Right ventricle myocardium superior (tissue), 1 donor: ENCODE results near the gene ORC3. TPM values are rescaled to one million over a fixed set of nuclear protein-coding genes. Genes with fewer than 3 reads are reported as not detected.
"Not testable (repeated sequence)": the region's sequence is repeated elsewhere in the genome, so short reads cannot be mapped to it uniquely, and the experiment has no call there.

ENCODE experiments used
- ATAC-seq: fragments of 200-7000 bp; cut with Tn5 transposase; one replicate; pipeline ENCODE4 v1.9.1; 2020; ENCODE audit warnings: mild to moderate bottlenecking; ENCODE audit not compliant: poor library complexity
- DNase-seq: peaks from one replicate; pipeline ENCODE4 v3.0.0-alpha.2; 2020
- intact Hi-C: fragments of 100-400 bp; cut with DNase I; formaldehyde crosslinking; loops from one replicate; pipeline ENCODE4 v1.11.2; 2022
- total RNA-seq: library from RNA; stranded (reverse); fragmentation: NEBNext Ultra II Directional; extraction: Animal tissue kit (Norgen Biotek cat#: 25700); gene quantifications from one replicate; pipeline ENCODE4 v1.2.1, GENCODE V29; 2021
- donor health status: DM: no; HTN: yes; CAD: no; lungs with severe emphysema.

The ORC3 gene
- total RNA-seq, 1 donor from 2014 or later, result 17.9 TPM

- no peak for DNase-seq
- intact Hi-C loops, result no loop called here
- ATAC-seq, result no peak
Observed at GRCh38 chr6:87706187-87706966, 116.4 kb downstream of the ORC3 start.

DNA sequence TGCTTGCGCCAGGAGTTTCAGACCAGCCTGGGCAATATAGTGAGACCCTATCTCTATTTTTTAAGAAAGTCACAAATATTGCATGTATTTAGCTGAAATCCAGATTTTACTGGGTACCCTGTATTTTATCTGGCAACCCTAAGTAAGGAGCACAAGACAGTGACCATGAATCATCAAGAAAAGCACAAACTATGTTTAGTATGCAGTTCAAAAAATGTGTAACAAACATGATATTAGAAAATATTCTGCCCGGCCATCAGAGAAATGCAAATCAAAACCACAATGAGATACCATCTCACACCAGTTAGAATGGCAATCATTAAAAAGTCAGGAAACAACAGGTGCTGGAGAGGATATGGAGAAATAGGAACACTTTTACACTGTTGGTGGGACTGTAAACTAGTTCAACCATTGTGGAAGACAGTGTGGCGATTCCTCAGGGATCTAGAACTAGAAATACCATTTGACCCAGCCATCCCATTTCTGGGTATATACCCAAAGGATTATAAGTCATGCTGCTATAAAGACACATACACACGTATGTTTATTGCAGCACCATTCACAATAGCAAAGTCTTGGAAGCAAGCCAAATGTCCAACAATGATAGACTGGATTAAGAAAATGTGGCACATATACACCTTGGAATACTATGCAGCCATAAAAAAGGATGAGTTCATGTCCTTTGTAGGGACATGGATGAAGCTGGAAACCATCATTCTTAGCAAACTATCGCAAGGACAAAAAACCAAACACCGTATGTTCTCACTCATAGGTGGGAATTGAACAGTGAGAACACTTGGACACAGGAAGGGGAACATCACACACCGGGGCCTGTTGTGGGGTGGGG lies 118.9 kb downstream of the ORC3 start:
- intact Hi-C loops, result not testable (repeated sequence)

GRCh38 chr6:87710090-87710489 lies 120.2 kb downstream of the ORC3 start:
- ATAC-seq (no peak), DNase-seq (no peak)
- intact Hi-C loops, result no loop called here

More for the DNA sequence above, 118.9 kb downstream of the ORC3 start:
- not testable (repeated sequence) for ATAC-seq, DNase-seq

DNA sequence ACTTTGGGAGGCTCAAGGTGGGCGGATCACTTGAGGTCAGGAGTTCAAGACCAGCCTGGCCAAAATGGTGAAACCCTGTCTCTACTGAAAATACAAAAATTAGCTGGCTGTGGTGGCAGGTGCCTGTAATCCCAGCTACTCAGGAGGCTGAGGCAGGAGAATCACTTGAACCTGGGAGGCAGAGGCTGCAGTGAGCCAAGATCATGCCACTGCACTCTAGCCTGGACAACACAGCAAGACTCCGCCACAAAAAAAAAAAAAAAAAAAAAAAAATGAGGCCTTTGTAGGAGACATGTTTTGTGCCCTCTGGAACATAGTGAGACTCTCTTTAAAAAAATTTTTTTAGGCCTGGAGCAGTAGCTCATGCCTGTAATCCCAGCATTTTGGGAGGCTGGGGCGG lies 122.8 kb downstream of the ORC3 start:
- DNase-seq, ATAC-seq, intact Hi-C loops: not testable (repeated sequence)

DNA sequence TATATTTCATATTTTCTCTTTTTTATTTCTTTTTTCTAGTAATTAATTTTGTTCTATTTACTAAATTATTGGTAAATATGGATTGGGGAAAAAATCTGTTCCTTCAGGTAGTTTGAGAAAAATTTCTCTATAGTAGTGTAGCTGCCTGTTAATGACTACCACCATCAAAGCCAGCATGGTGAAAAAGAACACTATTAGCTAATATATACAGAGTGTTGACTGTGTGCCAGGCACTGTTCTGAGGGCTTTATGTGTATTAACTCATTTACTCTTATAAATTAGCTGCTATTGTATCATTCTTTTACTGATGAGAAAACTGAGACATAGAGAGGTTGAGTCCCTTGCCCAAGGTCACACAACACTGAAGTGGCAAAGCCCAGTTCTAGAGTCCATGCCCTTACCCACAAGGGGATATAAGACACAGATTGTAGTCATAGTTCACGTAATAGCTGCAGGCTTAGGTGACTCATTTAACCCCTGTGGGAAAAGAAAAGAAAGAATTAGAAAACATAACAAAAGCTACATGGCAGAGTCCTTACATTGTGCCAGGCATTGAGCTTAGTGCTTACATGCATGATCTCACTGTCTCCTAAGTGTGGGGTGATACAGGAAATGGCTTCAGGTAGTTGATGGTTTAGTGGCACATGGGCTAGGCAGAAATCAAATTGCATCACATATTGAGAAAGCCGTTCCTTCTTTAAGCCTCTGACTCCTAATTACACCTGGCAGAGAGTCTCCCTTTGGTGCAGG lies 124.3 kb downstream of the ORC3 start:
- intact Hi-C loops, result no loop called here
- DNase-seq (no peak), ATAC-seq (no peak)

Other genes starting within 250 kb of the ORC3 start
- gene C6orf163, start 245.3 kb upstream of the ORC3 start, total RNA-seq, result 1.6 TPM
- gene CFAP206, start 182.2 kb upstream of the ORC3 start, total RNA-seq, result not detected
- 9.8 TPM for gene SLC35A1, start 117.2 kb upstream of the ORC3 start, total RNA-seq
- gene RARS2, start 148 bp upstream of the ORC3 start, total RNA-seq, result 16.8 TPM
- 38.9 TPM for gene AKIRIN2, start 112.1 kb downstream of the ORC3 start, total RNA-seq